A673 (cell line): ENCODE data around the gene IL21R.

Experiments used
- EZH2 ChIP-seq: fragments of 200-600 bp; sonication (generic); IDR thresholded peaks from 2 replicates; pipeline ENCODE4 v1.6.1; 2017; ENCODE audit warnings: borderline replicate concordance, low read depth, mild to moderate bottlenecking, mixed read lengths, antibody characterized with exemption, low read length; ENCODE audit not compliant: poor library complexity, severe bottlenecking
- TF ChIP-seq, protein P1 (sequence below): fragments of 300-800, 200-600 bp; sonication (generic); conservative IDR thresholded peaks from 2 replicates; pipeline ENCODE4 v1.5.1; 2017; ENCODE audit warnings: low read depth, mild to moderate bottlenecking, antibody characterized with exemption, low read length, moderate library complexity, mixed read lengths

DNA sequence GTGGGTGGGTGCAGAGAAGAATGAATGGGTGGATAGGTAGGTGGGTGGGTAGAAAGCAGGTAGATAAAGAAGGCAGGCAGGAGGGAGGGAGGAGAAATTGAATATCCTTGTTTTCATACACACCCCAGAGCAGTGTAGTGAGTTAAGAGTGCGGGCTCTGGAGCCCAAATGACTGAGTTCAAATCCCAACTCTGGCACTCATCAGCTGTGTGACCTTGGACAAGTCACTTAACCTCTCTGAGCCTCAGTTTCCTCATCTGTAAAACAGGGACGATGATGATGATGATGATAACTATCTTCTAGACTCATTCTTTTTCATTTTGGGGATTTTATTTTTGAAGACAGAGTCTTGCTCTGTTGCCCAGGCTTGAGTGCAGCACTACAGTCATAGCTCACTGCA, 2.0 kb upstream of the IL21R start:
- TF ChIP-seq, protein P1, sequence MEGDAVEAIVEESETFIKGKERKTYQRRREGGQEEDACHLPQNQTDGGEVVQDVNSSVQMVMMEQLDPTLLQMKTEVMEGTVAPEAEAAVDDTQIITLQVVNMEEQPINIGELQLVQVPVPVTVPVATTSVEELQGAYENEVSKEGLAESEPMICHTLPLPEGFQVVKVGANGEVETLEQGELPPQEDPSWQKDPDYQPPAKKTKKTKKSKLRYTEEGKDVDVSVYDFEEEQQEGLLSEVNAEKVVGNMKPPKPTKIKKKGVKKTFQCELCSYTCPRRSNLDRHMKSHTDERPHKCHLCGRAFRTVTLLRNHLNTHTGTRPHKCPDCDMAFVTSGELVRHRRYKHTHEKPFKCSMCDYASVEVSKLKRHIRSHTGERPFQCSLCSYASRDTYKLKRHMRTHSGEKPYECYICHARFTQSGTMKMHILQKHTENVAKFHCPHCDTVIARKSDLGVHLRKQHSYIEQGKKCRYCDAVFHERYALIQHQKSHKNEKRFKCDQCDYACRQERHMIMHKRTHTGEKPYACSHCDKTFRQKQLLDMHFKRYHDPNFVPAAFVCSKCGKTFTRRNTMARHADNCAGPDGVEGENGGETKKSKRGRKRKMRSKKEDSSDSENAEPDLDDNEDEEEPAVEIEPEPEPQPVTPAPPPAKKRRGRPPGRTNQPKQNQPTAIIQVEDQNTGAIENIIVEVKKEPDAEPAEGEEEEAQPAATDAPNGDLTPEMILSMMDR = no peak
- TF ChIP-seq EZH2 = no peak
